Calu3 (cell line): Measurements from ENCODE around the gene BRSK2. TPM values are rescaled to one million over a fixed set of nuclear protein-coding genes. Genes with fewer than 3 reads are reported as not detected.
"Not testable (repeated sequence)": the region's sequence is repeated elsewhere in the genome, so short reads cannot be mapped to it uniquely, and the experiment has no call there.

Experiments used
- BruUV-seq: library from RNA; stranded (reverse); fragments of 400-500 nt; replicated peaks from 2 replicates; lab custom pipeline; 2021; lab: Mats Ljungman, UMichigan
- CTCF ChIA-PET: fragments of 300-600 bp; sonication (Branson Sonifier 250); formaldehyde crosslinking; loops from one replicate; lab custom pipeline; 2022; ENCODE audit warnings: antibody characterized with exemption; lab: Charles Lee
- DNase-seq: peaks from one replicate; pipeline ENCODE4 v3.0.0; 2022
- H3K27ac Mint-ChIP-seq: one replicate; pipeline ENCODE4 v1.8.0; 2022; ENCODE audit warnings: mixed read lengths; ENCODE audit not compliant: unreplicated experiment
- H3K27me3 Mint-ChIP-seq: one replicate; pipeline ENCODE4 v1.8.0; 2022; ENCODE audit warnings: mixed read lengths; ENCODE audit not compliant: unreplicated experiment
- H3K36me3 Mint-ChIP-seq: one replicate; pipeline ENCODE4 v1.8.0; 2022; ENCODE audit warnings: mild to moderate bottlenecking, moderate library complexity, mixed read lengths; ENCODE audit not compliant: insufficient read depth, unreplicated experiment
- H3K4me1 Mint-ChIP-seq: one replicate; pipeline ENCODE4 v1.8.0; 2022; ENCODE audit warnings: mild to moderate bottlenecking, low read depth, mixed read lengths; ENCODE audit not compliant: unreplicated experiment
- H3K4me3 Mint-ChIP-seq: one replicate; pipeline ENCODE4 v1.8.0; 2022; ENCODE audit warnings: mild to moderate bottlenecking, low read depth, moderate library complexity, mixed read lengths; ENCODE audit not compliant: unreplicated experiment
- H3K9me3 Mint-ChIP-seq: one replicate; pipeline ENCODE4 v1.8.0; 2022; ENCODE audit warnings: low read depth, mixed read lengths; ENCODE audit not compliant: unreplicated experiment
- intact Hi-C: fragments of 100-400 bp; cut with micrococcal nuclease; formaldehyde crosslinking; loops from one replicate; pipeline ENCODE4 v1.10.0; 2022; ENCODE audit not compliant: unreplicated experiment
- total RNA-seq: library from RNA; stranded (reverse); gene quantifications from 2 replicates; pipeline ENCODE4 v1.2.3, GENCODE V29; 2022
- TF ChIP-seq, protein P1 (sequence below): fragments of 200-600 bp; IDR thresholded peaks from one replicate; pipeline ENCODE4 v1.8.0; 2022; ENCODE audit warnings: antibody characterized with exemption; ENCODE audit not compliant: unreplicated experiment

Gene BRSK2
- total RNA-seq, 1 experiment from 2014 or later: 2.6 TPM

DNA sequence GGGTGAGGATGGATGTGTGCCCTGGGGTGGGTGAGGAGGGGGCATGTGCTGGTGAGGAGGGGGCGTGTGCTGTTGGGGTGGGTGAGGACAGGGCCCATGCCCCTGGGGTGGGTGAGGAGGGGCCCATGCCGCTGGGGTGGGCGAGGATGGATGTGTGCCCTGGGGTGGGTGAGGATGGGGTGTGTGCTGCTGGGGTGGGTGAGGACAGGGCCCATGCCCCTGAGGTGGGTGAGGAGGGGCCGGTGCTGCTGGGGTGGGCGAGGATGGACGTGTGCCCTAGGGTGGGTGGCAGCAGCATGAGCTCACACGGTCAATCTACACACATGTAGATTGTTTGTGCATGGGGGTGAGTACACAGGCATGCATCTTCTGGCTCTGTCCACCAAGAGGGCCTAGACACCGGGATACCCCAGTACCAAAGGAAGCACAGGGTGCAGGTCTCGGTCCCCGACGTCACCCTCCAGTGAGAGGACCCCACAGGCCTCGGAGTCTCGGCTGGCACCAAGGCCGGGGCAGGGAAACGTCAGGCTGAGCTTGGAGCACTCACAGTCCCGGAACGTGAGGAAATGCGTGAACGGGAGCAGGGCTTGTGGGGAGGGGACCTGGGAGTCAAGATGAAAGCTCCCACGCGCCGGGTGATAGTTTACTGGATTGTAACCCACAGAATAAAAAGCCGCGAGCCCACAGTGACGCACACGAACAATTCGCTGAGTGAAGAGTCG is 42.9 kb upstream of the BRSK2 start:
- Mint-ChIP-seq H3K9me3 (no peaks in the 10 kb centered on the region), H3K4me3 (no peak overlapping the region), H3K27me3 (peaks cover 65% of the 10 kb centered on the region), H3K36me3 (peaks cover 5% of the 10 kb centered on the region), H3K27ac (no peak overlapping the region), H3K4me1 (no peaks in the 10 kb centered on the region)
- TF ChIP-seq, protein P1, sequence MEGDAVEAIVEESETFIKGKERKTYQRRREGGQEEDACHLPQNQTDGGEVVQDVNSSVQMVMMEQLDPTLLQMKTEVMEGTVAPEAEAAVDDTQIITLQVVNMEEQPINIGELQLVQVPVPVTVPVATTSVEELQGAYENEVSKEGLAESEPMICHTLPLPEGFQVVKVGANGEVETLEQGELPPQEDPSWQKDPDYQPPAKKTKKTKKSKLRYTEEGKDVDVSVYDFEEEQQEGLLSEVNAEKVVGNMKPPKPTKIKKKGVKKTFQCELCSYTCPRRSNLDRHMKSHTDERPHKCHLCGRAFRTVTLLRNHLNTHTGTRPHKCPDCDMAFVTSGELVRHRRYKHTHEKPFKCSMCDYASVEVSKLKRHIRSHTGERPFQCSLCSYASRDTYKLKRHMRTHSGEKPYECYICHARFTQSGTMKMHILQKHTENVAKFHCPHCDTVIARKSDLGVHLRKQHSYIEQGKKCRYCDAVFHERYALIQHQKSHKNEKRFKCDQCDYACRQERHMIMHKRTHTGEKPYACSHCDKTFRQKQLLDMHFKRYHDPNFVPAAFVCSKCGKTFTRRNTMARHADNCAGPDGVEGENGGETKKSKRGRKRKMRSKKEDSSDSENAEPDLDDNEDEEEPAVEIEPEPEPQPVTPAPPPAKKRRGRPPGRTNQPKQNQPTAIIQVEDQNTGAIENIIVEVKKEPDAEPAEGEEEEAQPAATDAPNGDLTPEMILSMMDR: no peak
- CTCF ChIA-PET: no interaction called here
- BruUV-seq: no TSS peak
- no peak for DNase-seq
- intact Hi-C loops: no loop called here

DNA sequence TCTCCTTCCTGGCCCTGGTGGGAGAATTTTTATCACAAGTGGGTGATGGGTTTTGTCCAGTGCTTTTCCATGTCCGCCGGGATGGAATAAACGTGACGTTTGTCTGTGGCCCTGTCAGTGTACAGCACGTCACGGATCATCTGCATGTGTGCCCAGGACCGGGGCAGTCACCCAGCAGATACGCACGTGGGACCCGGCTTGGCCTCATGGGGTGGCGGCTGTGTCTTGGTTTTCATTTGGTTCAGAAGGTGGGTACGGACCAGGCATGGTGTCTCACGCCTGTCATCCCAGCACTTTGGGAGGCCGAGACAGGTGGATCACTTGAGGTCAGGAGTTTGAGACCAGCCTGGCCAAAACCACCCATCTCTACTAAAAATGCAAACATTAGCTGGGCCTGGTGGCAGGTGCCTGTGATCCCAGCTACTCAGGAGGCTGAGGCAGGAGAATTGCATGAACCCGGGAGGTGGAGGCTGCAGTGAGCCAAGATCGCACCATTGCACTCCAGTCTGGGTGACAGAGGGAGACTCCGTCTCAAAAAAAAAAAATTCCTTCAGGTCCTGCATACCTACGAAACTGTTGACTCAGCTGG is 42.2 kb upstream of the BRSK2 start:
- BruUV-seq, CTCF ChIA-PET, H3K4me1 Mint-ChIP-seq, H3K27ac Mint-ChIP-seq, intact Hi-C loops, H3K4me3 Mint-ChIP-seq, DNase-seq, H3K9me3 Mint-ChIP-seq, H3K36me3 Mint-ChIP-seq: not testable (repeated sequence)
- H3K27me3 Mint-ChIP-seq: peaks cover 65% of the 10 kb centered on the region

DNA sequence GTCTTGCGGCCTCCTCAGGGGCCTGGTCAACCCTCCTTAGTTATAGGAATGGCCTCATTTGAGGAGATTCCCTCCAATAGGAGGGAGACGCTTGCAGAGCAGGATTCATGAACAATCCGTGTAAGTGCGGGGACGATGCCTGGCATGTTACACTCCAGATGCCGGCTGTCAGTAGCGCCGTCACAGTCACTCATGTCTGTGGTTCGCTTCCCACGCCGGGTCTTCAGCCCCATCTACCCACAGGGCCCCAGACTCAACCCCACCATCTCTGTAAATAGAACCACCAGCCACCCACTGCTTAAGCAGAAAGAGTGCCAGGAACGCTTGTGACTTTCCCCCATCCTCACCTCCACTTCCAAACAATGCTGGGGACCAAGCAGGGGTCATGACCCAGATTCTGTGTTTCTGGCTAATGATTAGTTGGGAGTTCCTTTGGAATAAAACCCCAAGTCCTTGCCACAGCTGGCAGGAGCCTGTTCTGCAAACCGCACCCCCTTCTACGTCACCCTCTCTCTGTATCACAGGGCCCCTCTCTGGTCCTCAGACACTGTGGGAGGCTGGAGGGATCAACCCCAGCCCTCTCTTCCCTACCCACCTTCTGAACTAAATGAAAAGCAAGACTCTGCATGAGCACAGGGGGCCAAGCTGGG is 41.5 kb upstream of the BRSK2 start:
- no peak overlapping the region for H3K27ac Mint-ChIP-seq

DNA sequence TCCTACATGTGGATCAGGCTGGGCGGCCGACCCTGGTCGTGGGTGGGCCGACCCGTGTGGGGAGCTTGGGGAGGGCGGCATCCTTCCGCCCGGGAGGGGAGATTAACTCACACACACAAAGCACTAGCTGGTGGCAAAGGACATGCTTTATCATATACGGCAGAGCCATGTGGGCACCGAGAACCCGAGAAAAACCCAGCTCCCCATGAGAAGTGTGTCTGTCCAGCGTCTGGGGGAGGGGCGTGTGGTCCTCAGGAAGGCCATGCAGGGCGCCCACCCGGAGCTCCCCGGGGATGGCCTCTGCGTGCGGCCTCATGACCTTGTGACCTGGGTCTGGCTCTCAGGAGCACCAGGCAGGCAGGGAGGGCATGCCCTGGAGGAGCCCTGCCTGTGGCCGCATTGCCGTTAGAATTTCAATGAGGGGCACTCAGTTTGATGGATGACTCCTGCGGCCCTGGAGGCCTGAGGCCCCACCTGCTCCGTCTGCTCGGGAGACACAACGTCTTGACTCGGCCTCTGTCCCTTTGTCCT is 40.9 kb upstream of the BRSK2 start:
- H3K4me3 Mint-ChIP-seq: no peak overlapping the region
- H3K9me3 Mint-ChIP-seq: no peaks in the 10 kb centered on the region
- H3K27ac Mint-ChIP-seq: no peak overlapping the region
- TF ChIP-seq, protein P1: no peak
- intact Hi-C loops: no loop called here
- CTCF ChIA-PET: no interaction called here
- H3K36me3 Mint-ChIP-seq: peaks cover 5% of the 10 kb centered on the region
- H3K27me3 Mint-ChIP-seq: peaks cover 71% of the 10 kb centered on the region
- no peak for DNase-seq
- no peaks in the 10 kb centered on the region for H3K4me1 Mint-ChIP-seq
- BruUV-seq: no TSS peak

More for the DNA sequence above, 41.5 kb upstream of the BRSK2 start:
- Mint-ChIP-seq H3K4me1 (no peaks in the 10 kb centered on the region), H3K27me3 (peaks cover 71% of the 10 kb centered on the region), H3K4me3 (no peak overlapping the region), H3K9me3 (no peaks in the 10 kb centered on the region), H3K36me3 (peaks cover 5% of the 10 kb centered on the region)
- intact Hi-C loops: no loop called here
- CTCF ChIA-PET: no interaction called here
- no TSS peak for BruUV-seq
- no peak for DNase-seq
- TF ChIP-seq, protein P1: no peak
